Measurements from ENCODE around the gene EP400.

GRCh38 chr12:131962069-131962468 is 12.3 kb downstream of the EP400 start:
- TF ChIP-seq GATA2 (IDR thresholded peaks at IDR 0.05; ENCODE audit: low read depth, low read length) = no peak
- TF ChIP-seq GATA3 (IDR thresholded peaks at IDR 0.05; ENCODE audit: low read depth, low read length) = no peak

Data from SH-SY5Y (cell line).